Cardiac septum (tissue), 1 donor: ENCODE measurements around the gene OR51G1. TPM values are rescaled to one million over a fixed set of nuclear protein-coding genes. Genes with fewer than 3 reads are reported as not detected.

ENCODE experiments used
- DNase-seq: peaks from one replicate; pipeline ENCODE4 v3.0.0-alpha.2; 2020; ENCODE audit warnings: low spot score
- intact Hi-C: fragments of 100-400 bp; cut with DNase I; formaldehyde crosslinking; loops from one replicate; pipeline ENCODE4 v1.14.0; 2022
- total RNA-seq: library from RNA; stranded (reverse); fragmentation: NEBNext Ultra II Directional; extraction: Animal tissue kit (Norgen Biotek cat#: 25700); gene quantifications from one replicate; pipeline ENCODE4 v1.2.1, GENCODE V29; 2021
- donor health status: DM: no; HTN: no; CAD: no.

Gene OR51G1
- total RNA-seq, 1 donor from 2014 or later: not detected

GRCh38 chr11:4881860-4882500 lies 42.2 kb downstream of the OR51G1 start, which contains the start of gene OR51T1:
Gene OR51T1, plus strand, starts transcription at chr11:4881900. Its CDS starts 0 bp downstream, at chr11:4881900.
- no peak for DNase-seq
- intact Hi-C loops: no loop called here

GRCh38 chr11:4881188-4881587 lies 43.0 kb downstream of the OR51G1 start:
- no peak for DNase-seq
- intact Hi-C loops: no loop called here

Other genes with a start within 250 kb of the OR51G1 start
- gene OR51E2, start 226.5 kb downstream of the OR51G1 start, total RNA-seq: not detected
- gene MMP26, start 219.6 kb downstream of the OR51G1 start, total RNA-seq: not detected
- not detected for gene OR51F1, start 154.4 kb downstream of the OR51G1 start, total RNA-seq
- not detected for gene OR52R1, start 120.0 kb downstream of the OR51G1 start, total RNA-seq
- gene OR51F2, start 103.0 kb downstream of the OR51G1 start, total RNA-seq: not detected
- not detected for gene OR51S1, start 75.1 kb downstream of the OR51G1 start, total RNA-seq
- gene OR51T1, start 42.4 kb downstream of the OR51G1 start, total RNA-seq: not detected
- gene OR51A7, start 20.6 kb downstream of the OR51G1 start, total RNA-seq: not detected
- not detected for gene OR51G2, start 5.0 kb downstream of the OR51G1 start, total RNA-seq
- gene OR51A4, start 23.3 kb upstream of the OR51G1 start, total RNA-seq: not detected
- gene OR51A2, start 31.4 kb upstream of the OR51G1 start, total RNA-seq: not detected
- not detected for gene OR51L1, start 70.5 kb upstream of the OR51G1 start, total RNA-seq
- gene OR52J3, start 122.2 kb upstream of the OR51G1 start, total RNA-seq: not detected
- not detected for gene OR52E2, start 135.3 kb upstream of the OR51G1 start, total RNA-seq
- gene OR52E1, start 145.2 kb upstream of the OR51G1 start, total RNA-seq: not detected
- gene OR52A5, start 214.0 kb upstream of the OR51G1 start, total RNA-seq: not detected
- gene OR52A1, start 230.4 kb upstream of the OR51G1 start, total RNA-seq: not detected